ENCODE measurements around the gene NARF. TPM values are rescaled to one million over a fixed set of nuclear protein-coding genes. Genes with fewer than 3 reads are reported as not detected.

The NARF gene
- total RNA-seq, 1 donor from 2014 or later = 84.2 TPM

DNA sequence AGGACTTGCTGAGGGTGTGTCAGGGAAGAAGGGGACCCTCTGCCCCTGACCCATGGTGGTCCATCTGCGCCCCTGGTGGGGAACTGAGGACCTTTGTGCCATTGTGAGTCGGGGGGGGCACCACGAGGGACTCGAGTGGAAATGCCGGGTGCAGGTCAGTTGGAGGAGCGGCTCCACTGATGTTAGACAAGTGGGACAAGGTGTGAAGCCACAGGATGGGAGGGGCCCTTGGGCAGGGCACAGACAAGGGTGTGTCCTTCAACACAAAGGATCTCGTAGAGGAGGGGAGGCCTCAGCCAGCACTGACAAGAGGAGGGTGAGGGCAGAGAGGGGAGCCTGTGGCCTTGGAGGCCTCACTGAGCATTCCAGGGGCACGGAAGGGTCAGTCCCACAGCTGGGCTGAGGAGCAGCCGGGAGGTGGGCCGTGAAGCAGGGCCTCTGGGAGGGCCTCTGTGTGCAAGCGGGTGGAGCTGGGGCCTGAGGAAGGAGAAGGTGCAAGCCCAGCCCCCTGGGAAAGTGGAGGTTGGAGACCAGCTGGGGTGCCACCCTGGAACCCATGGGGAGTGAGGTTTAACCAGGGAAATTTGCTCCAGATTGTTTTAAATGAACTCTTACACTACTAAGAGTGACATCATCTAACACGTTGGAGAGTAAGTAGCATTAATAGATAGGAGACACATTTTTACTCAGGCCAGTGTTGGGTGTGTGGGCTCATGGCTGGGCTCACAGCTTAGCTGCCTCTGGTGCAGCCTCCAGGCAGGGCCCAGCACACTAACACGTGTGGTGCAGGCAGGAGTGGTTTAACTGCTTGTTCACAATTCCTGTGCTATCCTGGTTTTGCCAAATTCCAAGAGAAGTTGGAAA lies 27.9 kb downstream of the NARF start:
- TF ChIP-seq, protein P1, sequence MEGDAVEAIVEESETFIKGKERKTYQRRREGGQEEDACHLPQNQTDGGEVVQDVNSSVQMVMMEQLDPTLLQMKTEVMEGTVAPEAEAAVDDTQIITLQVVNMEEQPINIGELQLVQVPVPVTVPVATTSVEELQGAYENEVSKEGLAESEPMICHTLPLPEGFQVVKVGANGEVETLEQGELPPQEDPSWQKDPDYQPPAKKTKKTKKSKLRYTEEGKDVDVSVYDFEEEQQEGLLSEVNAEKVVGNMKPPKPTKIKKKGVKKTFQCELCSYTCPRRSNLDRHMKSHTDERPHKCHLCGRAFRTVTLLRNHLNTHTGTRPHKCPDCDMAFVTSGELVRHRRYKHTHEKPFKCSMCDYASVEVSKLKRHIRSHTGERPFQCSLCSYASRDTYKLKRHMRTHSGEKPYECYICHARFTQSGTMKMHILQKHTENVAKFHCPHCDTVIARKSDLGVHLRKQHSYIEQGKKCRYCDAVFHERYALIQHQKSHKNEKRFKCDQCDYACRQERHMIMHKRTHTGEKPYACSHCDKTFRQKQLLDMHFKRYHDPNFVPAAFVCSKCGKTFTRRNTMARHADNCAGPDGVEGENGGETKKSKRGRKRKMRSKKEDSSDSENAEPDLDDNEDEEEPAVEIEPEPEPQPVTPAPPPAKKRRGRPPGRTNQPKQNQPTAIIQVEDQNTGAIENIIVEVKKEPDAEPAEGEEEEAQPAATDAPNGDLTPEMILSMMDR (conservative IDR thresholded peaks at IDR 0.05) = no peak
- no peaks in the 10 kb centered on the region for H3K4me1 Mint-ChIP-seq
- H3K27ac Mint-ChIP-seq (ENCODE audit: unreplicated experiment) = peak overlapping the region; percentile 59
- H3K27me3 Mint-ChIP-seq (ENCODE audit: low read depth) = no peaks in the 10 kb centered on the region
- DNase-seq (ENCODE audit: low read depth, low spot score) = no peak
- peaks cover 8% of the 10 kb centered on the region for H3K36me3 Mint-ChIP-seq (ENCODE audit: low read depth)
- H3K4me3 Mint-ChIP-seq = no peak overlapping the region
- H3K9me3 Mint-ChIP-seq = no peaks in the 10 kb centered on the region

DNA sequence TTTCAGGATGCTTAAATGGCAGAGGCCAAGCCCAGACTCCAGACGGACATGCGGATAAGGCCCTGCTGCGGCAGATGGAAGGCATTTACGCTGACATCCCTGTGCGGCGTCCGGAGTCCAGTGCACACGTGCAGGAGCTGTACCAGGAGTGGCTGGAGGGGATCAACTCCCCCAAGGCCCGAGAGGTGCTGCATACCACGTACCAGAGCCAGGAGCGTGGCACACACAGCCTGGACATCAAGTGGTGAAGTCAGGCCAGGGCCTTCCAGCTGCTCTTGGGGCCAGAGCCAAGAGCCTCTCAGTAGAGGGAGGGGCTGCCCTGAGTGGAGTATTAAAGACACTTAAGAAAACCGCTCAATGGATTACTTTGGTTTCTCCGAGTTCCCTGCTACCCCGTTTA lies 29.4 kb downstream of the NARF start:
- peaks cover 8% of the 10 kb centered on the region for H3K36me3 Mint-ChIP-seq (ENCODE audit: low read depth)
- no peak overlapping the region for H3K27ac Mint-ChIP-seq (ENCODE audit: unreplicated experiment)
- H3K9me3 Mint-ChIP-seq = no peaks in the 10 kb centered on the region
- DNase-seq (ENCODE audit: low read depth, low spot score) = no peak
- TF ChIP-seq, protein P1 (conservative IDR thresholded peaks at IDR 0.05) = no peak
- no peak overlapping the region for H3K4me3 Mint-ChIP-seq
- H3K27me3 Mint-ChIP-seq (ENCODE audit: low read depth) = no peaks in the 10 kb centered on the region
- H3K4me1 Mint-ChIP-seq = no peaks in the 10 kb centered on the region

DNA sequence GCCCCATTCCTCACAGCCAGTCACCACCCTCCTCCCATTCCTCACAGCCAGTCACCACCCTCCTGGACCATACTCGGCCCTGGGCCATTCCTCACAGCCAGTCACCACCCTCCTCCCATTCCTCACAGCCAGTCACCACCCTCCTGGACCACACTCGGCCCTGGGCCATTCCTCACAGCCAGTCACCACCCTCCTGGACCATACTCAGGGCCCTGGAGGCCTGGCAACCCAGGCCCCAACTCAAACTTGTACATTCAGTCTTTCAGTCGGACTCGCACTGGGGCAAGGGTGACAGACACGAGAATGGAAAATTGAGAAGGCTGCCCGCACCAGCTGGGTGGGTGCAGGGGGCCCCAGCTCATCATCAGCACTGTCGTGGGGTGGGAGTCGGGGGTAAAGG lies 30.6 kb downstream of the NARF start:
- H3K27ac Mint-ChIP-seq (ENCODE audit: unreplicated experiment) = no peak overlapping the region
- H3K4me1 Mint-ChIP-seq = peaks cover 4% of the 10 kb centered on the region
- peaks cover 8% of the 10 kb centered on the region for H3K36me3 Mint-ChIP-seq (ENCODE audit: low read depth)
- no peak for DNase-seq (ENCODE audit: low read depth, low spot score)
- TF ChIP-seq, protein P1 (conservative IDR thresholded peaks at IDR 0.05) = no peak
- H3K9me3 Mint-ChIP-seq = no peaks in the 10 kb centered on the region
- no peak overlapping the region for H3K4me3 Mint-ChIP-seq
- peaks cover 1% of the 10 kb centered on the region for H3K27me3 Mint-ChIP-seq (ENCODE audit: low read depth)

DNA sequence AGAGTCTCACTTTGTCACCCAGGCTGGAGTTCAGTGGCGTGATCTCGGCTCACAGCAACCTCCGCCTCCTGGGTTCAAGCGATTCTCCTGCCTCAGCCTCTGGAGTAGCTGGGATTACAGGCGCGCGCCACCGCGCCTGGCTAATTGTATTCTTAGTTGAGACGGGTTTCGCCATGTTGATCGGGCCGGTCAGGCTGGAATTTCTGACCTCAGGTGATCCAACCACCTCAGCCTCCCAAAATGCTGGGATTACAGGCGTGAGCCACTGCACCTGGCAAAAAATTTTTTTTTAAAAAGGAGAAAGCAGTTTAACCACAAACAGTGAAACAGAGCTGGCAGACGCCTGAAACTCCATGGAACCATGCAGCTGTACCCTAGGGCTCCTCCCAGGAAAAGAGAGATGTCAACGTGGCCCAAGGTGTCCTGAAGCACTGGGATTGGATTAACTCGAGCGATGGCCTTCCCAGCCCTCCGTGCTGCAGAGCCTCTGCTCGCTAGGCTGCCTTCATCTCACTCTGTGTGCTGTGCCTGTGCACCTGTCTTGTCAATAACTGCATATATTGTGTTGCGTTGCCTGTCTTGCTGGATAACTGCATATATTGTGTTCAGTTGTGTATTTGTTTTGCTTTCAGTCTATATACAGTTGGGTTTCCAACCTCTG lies 31.4 kb downstream of the NARF start:
- no peak for DNase-seq (ENCODE audit: low read depth, low spot score)
- peaks cover 9% of the 10 kb centered on the region for H3K27me3 Mint-ChIP-seq (ENCODE audit: low read depth)
- H3K27ac Mint-ChIP-seq (ENCODE audit: unreplicated experiment) = no peak overlapping the region
- TF ChIP-seq, protein P1 (conservative IDR thresholded peaks at IDR 0.05) = no peak
- peaks cover 12% of the 10 kb centered on the region for H3K4me1 Mint-ChIP-seq
- H3K9me3 Mint-ChIP-seq = no peaks in the 10 kb centered on the region
- no peak overlapping the region for H3K4me3 Mint-ChIP-seq
- H3K36me3 Mint-ChIP-seq (ENCODE audit: low read depth) = peaks cover 8% of the 10 kb centered on the region

DNA sequence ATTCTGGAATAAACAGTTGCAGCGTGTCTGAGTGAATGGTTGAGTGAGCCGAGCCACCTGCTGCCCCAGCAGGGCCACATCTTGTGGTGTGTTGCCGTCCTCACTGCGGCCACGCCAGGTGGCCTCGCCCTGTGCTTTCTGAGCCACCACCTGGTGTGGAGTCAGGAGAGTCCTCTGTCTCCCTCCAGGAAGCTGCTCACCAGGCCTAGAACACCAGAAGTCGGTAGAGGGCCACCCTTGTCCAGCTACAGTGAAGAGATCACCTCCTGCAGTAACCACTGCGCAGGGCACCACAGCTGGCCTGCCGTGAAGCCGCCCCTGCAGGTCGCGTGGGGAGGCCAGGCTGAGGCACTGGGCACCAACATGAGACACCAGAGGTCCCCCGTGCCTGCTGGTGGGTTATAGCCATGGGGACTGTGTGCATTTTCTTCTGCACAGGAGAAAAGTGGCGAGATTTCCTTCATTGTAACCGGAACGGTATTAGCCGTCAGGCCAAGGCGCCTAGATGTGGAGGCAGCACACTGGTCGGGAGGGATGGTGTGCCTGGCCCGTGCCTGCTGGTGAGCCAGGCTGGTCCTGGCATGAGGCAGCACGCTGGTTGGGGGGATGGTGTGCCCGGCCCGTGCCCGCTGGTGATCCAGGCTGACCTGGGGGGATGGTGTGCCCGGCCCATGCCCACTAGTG lies 32.1 kb downstream of the NARF start:
- Mint-ChIP-seq H3K27ac (ENCODE audit: unreplicated experiment) (no peak overlapping the region), H3K27me3 (ENCODE audit: low read depth) (peaks cover 9% of the 10 kb centered on the region), H3K4me1 (peaks cover 12% of the 10 kb centered on the region), H3K4me3 (no peak overlapping the region), H3K9me3 (no peaks in the 10 kb centered on the region), H3K36me3 (ENCODE audit: low read depth) (peaks cover 7% of the 10 kb centered on the region)
- DNase-seq (ENCODE audit: low read depth, low spot score) = no peak
- TF ChIP-seq, protein P1 (conservative IDR thresholded peaks at IDR 0.05) = no peak
